Measurements from ENCODE around the gene SLC47A2.

Gene SLC47A2

DNA sequence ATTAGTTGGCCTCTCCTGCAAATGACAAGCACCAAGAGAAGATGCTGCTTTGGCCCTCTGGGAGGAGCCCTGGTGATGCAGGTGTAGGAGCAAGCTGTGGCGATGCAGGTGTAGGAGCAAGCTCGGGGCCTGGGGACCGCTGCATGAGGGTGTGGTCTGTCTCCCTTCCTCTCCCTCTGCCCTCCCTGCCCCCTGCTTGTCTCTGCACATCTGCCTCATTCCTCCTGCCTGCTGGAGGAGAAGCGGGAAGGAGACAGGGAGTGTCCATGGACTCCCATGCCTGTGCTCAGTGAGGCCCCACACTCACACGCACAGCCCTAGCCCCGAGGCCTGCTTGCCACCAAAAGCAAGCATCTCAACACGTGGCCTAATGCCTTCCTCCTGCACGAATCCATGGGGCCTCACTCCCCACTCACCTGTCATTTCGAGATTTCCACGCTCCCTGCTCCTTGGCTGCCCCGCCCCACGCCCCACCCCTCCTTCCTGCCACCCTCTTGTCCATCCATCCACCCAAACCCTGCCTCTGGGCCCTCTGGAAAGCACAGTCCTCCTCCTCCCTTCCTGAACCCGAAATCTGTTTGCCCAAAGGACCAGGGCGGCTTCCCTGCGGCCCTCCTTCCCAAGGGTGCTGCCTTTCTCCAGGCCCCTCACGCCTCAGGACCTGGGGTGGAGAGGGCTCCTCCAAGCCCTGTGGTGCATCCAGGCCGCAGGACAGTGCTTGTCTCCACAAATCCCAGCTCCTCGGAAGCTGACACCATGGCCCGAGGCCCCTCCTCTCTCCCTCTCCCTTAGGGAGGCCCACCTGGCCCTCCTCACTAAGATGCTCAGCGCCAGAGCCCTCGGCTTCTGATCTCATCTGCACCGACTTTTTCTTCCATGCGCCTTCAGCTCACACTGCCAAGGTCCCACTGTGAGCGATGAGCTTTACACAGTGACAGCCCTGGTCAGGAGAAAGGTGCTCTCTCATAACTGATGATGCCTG lies 43.5 kb upstream of the SLC47A2 start:
- DNase-seq (ENCODE audit: extremely low read depth, low read depth), result no peak
- no peak overlapping the region for H3K4me3 ChIP-seq (replicated peaks; ENCODE audit: low read depth, low read length)
- TF ChIP-seq CTCF (IDR thresholded peaks at IDR 0.05; ENCODE audit: low read depth, low read length, missing control alignments), result no peak

DNA sequence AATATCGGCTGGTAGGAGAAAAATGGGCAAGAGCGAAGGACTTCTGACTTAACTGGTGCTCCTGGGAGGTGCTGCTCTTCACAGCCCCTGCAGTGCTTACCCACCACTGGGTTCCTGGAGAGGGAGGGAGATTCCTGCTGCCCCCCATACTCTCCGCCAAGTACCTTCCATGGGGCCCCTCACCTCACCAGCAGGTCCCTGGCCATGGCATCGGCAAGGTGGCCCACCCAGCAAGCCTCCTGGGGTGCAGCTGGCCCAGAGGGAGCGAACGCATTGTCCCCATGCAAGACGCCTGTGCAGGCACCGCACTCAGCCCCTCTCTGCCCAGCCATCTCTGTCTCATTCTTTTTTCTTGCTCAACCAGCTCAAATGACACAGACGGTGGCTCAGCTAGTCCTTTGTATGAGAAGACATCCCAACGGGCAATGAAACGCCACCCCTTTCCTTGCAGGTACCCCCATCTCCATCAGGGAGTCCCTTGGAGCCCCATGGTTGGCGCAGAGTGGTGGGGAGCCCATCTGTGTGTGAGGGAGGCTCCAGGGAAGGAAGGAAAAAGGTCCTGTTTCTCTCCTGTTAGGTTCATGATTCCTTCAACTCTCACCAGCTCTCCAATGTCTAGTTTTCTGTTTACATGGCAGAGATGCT lies 41.3 kb upstream of the SLC47A2 start:
- no peak for DNase-seq (ENCODE audit: extremely low read depth, low read depth)
- no peak for TF ChIP-seq CTCF (IDR thresholded peaks at IDR 0.05; ENCODE audit: low read depth, low read length, missing control alignments)
- H3K4me3 ChIP-seq (replicated peaks; ENCODE audit: low read depth, low read length), result no peak overlapping the region

GRCh38 chr17:19756546-19756945 lies 40.2 kb upstream of the SLC47A2 start:
- TF ChIP-seq CTCF (IDR thresholded peaks at IDR 0.05; ENCODE audit: low read depth, low read length, missing control alignments), result no peak
- H3K4me3 ChIP-seq (replicated peaks; ENCODE audit: low read depth, low read length), result no peak overlapping the region
- DNase-seq (ENCODE audit: extremely low read depth, low read depth), result no peak

DNA sequence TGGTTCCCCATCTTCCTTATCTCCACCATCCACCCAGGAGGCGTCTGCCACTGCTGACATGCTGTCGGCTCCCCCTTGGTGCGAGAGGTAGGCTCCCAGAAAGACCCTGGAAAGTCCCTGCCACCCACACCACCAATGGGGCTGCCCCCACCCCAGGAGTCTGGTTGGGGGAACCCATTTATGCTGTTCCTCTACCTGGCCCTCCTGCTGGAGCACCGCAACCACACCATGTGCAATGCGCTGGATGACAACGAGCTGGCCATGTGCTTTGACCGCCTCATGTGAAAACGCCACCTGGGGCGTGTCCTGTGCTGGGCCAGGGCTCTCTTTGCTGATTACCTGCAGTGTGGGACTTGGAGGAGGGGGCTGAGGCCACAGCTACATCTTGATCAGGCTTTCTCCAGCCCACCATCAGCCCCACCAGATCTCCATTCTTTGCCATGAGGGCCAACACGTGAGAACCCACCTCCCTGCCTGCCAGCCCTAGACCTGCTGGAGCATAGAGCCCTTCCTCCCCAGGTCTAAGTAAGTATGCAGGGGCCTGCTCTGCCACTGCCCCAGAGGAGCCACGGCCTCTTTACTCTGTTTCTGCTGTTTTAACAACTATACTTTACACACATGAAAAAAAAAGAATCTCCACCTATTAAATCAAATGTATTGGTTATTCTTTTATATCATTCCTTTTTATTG lies 39.6 kb upstream of the SLC47A2 start:
- TF ChIP-seq CTCF (IDR thresholded peaks at IDR 0.05; ENCODE audit: low read depth, low read length, missing control alignments), result no peak
- no peak for DNase-seq (ENCODE audit: extremely low read depth, low read depth)
- no peak overlapping the region for H3K4me3 ChIP-seq (replicated peaks; ENCODE audit: low read depth, low read length)

GRCh38 chr17:19755392-19755791 lies 39.0 kb upstream of the SLC47A2 start:
- no peak for DNase-seq (ENCODE audit: extremely low read depth, low read depth)
- H3K4me3 ChIP-seq (replicated peaks; ENCODE audit: low read depth, low read length), result no peak overlapping the region
- TF ChIP-seq CTCF (IDR thresholded peaks at IDR 0.05; ENCODE audit: low read depth, low read length, missing control alignments), result no peak

DNA sequence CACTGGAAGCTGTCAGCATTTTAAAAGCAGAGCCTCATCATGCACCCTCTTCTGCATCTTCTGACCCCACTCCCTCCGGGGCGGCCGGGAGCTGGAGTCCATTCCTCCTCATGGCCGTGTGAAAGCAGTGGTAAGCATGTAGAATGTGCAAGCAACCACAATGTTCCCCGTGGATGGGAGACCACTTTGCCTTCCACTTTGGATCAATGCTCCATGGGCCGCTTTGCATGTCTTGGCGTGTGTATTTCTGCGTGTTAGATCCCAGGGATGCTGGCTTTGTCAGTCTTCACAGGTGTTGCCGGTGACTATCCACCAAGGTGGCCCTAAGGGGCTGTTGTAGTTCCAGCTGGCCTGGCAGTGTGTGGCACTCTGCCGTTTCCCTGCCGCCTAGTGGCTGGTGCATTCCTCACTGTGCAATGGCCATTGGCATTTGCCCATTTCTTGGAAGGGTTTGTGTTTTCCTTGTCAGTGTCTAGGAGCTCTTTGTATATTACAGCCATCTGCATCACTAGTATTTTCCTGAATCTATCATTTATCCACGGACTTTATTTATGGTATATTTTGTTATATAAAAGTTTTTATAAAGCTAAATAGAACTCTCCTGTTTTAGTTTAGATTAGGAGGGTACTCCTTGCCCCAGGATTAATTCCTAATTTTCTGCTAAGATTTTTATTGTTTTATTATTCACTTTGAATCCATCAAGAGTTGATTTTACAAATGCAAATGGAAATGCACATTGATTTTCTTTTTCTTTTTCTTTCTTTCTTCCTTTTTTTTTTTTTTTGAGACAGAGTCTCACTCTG lies 37.5 kb upstream of the SLC47A2 start:
- peak; percentile 33 for TF ChIP-seq CTCF (IDR thresholded peaks at IDR 0.05; ENCODE audit: low read depth, low read length, missing control alignments)
- no peak for DNase-seq (ENCODE audit: extremely low read depth, low read depth)
- no peak overlapping the region for H3K4me3 ChIP-seq (replicated peaks; ENCODE audit: low read depth, low read length)
